Activated CD4-positive, alpha-beta memory T cell treated with anti-CD3 and anti-CD28 coated beads for 36 hours (primary cell): ENCODE results near the gene C1QTNF5. TPM values are rescaled to one million over a fixed set of nuclear protein-coding genes. Genes with fewer than 3 reads are reported as not detected.
A peak's percentile ranks its signal among the peaks of the same experiment; 100 is the strongest.

ENCODE experiments used
- CTCF ChIA-PET: fragments of 350-600 bp; sonication (Branson Sonifier 250); formaldehyde crosslinking; loops from one replicate; lab custom pipeline; 2021; ENCODE audit warnings: antibody characterized with exemption, inconsistent platforms; lab: Charles Lee
- POLR2A ChIA-PET: fragments of 350-600 bp; sonication (Branson Sonifier 250); formaldehyde crosslinking; loops from one replicate; lab custom pipeline; 2021; ENCODE audit warnings: antibody characterized with exemption; lab: Charles Lee
- DNase-seq: peaks from one replicate; pipeline ENCODE4 v3.0.0-alpha.2; 2020
- H3K27ac Mint-ChIP-seq: one replicate; pipeline ENCODE4 v1.8.0; 2021; ENCODE audit warnings: mixed read lengths
- H3K27me3 Mint-ChIP-seq: one replicate; pipeline ENCODE4 v1.8.0; 2021; ENCODE audit warnings: mixed read lengths
- H3K36me3 Mint-ChIP-seq: one replicate; pipeline ENCODE4 v1.8.0; 2021; ENCODE audit warnings: mixed read lengths
- H3K4me1 Mint-ChIP-seq: one replicate; pipeline ENCODE4 v1.8.0; 2021; ENCODE audit warnings: low read depth, mixed read lengths
- H3K4me3 Mint-ChIP-seq: one replicate; pipeline ENCODE4 v1.8.0; 2021; ENCODE audit warnings: mild to moderate bottlenecking, mixed read lengths
- H3K9me3 Mint-ChIP-seq: one replicate; pipeline ENCODE4 v1.8.0; 2021; ENCODE audit warnings: mixed read lengths
- intact Hi-C: fragments of 100-400 bp; cut with micrococcal nuclease; formaldehyde crosslinking; loops from one replicate; pipeline ENCODE4 v1.15.1; 2023
- total RNA-seq, 2 experiments: library from RNA; stranded (reverse); gene quantifications; one replicate each; pipeline ENCODE4 v1.2.3, GENCODE V29; 2021

C1QTNF5 gene
- total RNA-seq, 2 experiments from 2014 or later, result not detected

GRCh38 chr11:119347940-119348605 lies 7.4 kb upstream of the C1QTNF5 start:
- Mint-ChIP-seq H3K36me3 (no peaks in the 10 kb centered on the region), H3K4me3 (no peak overlapping the region), H3K27ac (no peak overlapping the region), H3K9me3 (no peaks in the 10 kb centered on the region), H3K4me1 (peaks cover 5% of the 10 kb centered on the region), H3K27me3 (peaks cover 15% of the 10 kb centered on the region)
- DNase-seq, result no peak
- ChIA-PET CTCF (interaction anchor here (0.6 to 3.0 kb wide), 7 partner anchors 8 to 143 kb away, joined by 3 to 20 read pairs (median 4); partner anchors contain the start of genes C1QTNF5 and USP2), POLR2A (no interaction called here)
- intact Hi-C loops, result no loop called here

GRCh38 chr11:119347242-119347641 lies 6.6 kb upstream of the C1QTNF5 start:
- Mint-ChIP-seq H3K4me1 (peaks cover 5% of the 10 kb centered on the region), H3K36me3 (no peaks in the 10 kb centered on the region), H3K27me3 (peaks cover 15% of the 10 kb centered on the region), H3K27ac (no peak overlapping the region), H3K4me3 (no peak overlapping the region), H3K9me3 (no peaks in the 10 kb centered on the region)
- no peak for DNase-seq
- POLR2A ChIA-PET, result no interaction called here
- CTCF ChIA-PET, result interaction anchor here (1.3 to 3.0 kb wide), 3 partner anchors 9 to 24 kb away, joined by 4 to 20 read pairs (median 17); no protein-coding TSS in a partner anchor
- intact Hi-C loops, result no loop called here

GRCh38 chr11:119346605-119347004 lies 5.9 kb upstream of the C1QTNF5 start, which contains the start of gene MFRP:
Gene MFRP, minus strand, starts transcription at chr11:119346705. Its CDS starts 192 bp downstream, at chr11:119346513.
- CTCF ChIA-PET, result interaction anchor here (2.5 to 3.0 kb wide), 2 partner anchors 8 to 10 kb away, joined by 17 to 20 read pairs; no protein-coding TSS in a partner anchor
- intact Hi-C loops, result no loop called here
- DNase-seq, result no peak
- H3K4me1 Mint-ChIP-seq, result peaks cover 5% of the 10 kb centered on the region
- POLR2A ChIA-PET, result no interaction called here
- peaks cover 16% of the 10 kb centered on the region for H3K27me3 Mint-ChIP-seq
- no peaks in the 10 kb centered on the region for H3K9me3 Mint-ChIP-seq
- no peak within 1 kb of the TSS for H3K4me3 Mint-ChIP-seq
- no peak within 1 kb of the TSS for H3K27ac Mint-ChIP-seq
- H3K36me3 Mint-ChIP-seq, result no peaks in the 10 kb centered on the region

- Mint-ChIP-seq H3K36me3 (no peaks in the 10 kb centered on the region), H3K27ac (no peak overlapping the region), H3K27me3 (peaks cover 20% of the 10 kb centered on the region), H3K4me1 (peaks cover 5% of the 10 kb centered on the region), H3K9me3 (no peaks in the 10 kb centered on the region), H3K4me3 (no peak overlapping the region)
- CTCF ChIA-PET, result interaction anchor here (1.1 to 6.5 kb wide), 2 partner anchors 10 to 16 kb away, joined by 3 to 38 read pairs; no protein-coding TSS in a partner anchor
- POLR2A ChIA-PET, result no interaction called here
- intact Hi-C loops, result no loop called here
- no peak for DNase-seq
Observed at GRCh38 chr11:119345685-119346084, 5.0 kb upstream of the C1QTNF5 start.

- H3K4me1 Mint-ChIP-seq, result peaks cover under 1% of the 10 kb centered on the region
- no peaks in the 10 kb centered on the region for H3K36me3 Mint-ChIP-seq
- H3K4me3 Mint-ChIP-seq, result no peak overlapping the region
- no peak overlapping the region for H3K27ac Mint-ChIP-seq
- ChIA-PET CTCF (interaction anchor here (1.1 to 6.5 kb wide), 3 partner anchors 11 to 131 kb away, joined by 3 to 38 read pairs (median 3); no protein-coding TSS in a partner anchor), POLR2A (interaction anchor here (0.6 kb wide), 1 partner anchor 325 kb away, joined by 3 read pairs; no protein-coding TSS in a partner anchor)
- no peak for DNase-seq
- intact Hi-C loops, result no loop called here
- H3K9me3 Mint-ChIP-seq, result no peaks in the 10 kb centered on the region
- H3K27me3 Mint-ChIP-seq, result peaks cover 21% of the 10 kb centered on the region
Observed at GRCh38 chr11:119344291-119345010, 3.8 kb upstream of the C1QTNF5 start.

- no peak for DNase-seq
- Mint-ChIP-seq H3K4me1 (peaks cover 4% of the 10 kb centered on the region), H3K27ac (no peak overlapping the region), H3K27me3 (peaks cover 28% of the 10 kb centered on the region), H3K4me3 (no peak overlapping the region), H3K36me3 (peaks cover under 1% of the 10 kb centered on the region), H3K9me3 (no peaks in the 10 kb centered on the region)
- POLR2A ChIA-PET, result interaction anchor here (0.5 kb wide), 1 partner anchor 77 kb away, joined by 5 read pairs; no protein-coding TSS in a partner anchor
- intact Hi-C loops, result no loop called here
- CTCF ChIA-PET, result interaction anchor here (0.8 to 6.5 kb wide), 3 partner anchors 12 to 131 kb away, joined by 3 to 38 read pairs (median 3); no protein-coding TSS in a partner anchor
Observed at GRCh38 chr11:119343726-119344125, 3.0 kb upstream of the C1QTNF5 start.

- Mint-ChIP-seq H3K27ac (no peak overlapping the region), H3K27me3 (peaks cover 31% of the 10 kb centered on the region), H3K4me3 (no peak overlapping the region), H3K4me1 (peaks cover 9% of the 10 kb centered on the region), H3K36me3 (peaks cover 2% of the 10 kb centered on the region), H3K9me3 (no peaks in the 10 kb centered on the region)
- ChIA-PET POLR2A (no interaction called here), CTCF (interaction anchor here (0.8 to 6.5 kb wide), 4 partner anchors 13 to 59 kb away, joined by 3 to 38 read pairs (median 3); no protein-coding TSS in a partner anchor)
- intact Hi-C loops, result no loop called here
- DNase-seq, result no peak
Observed at GRCh38 chr11:119342362-119343130, 1.9 kb upstream of the C1QTNF5 start.

- no peak overlapping the region for H3K27ac Mint-ChIP-seq
- H3K4me3 Mint-ChIP-seq, result no peak overlapping the region
Observed at GRCh38 chr11:119342023-119342300, 1.3 kb upstream of the C1QTNF5 start.

GRCh38 chr11:119341222-119342022 lies 739 bp upstream of the C1QTNF5 start:
- ChIA-PET CTCF (interaction anchor here (0.7 to 6.5 kb wide), 8 partner anchors 7 to 133 kb away, joined by 3 to 38 read pairs (median 4); no protein-coding TSS in a partner anchor), POLR2A (no interaction called here)
- no peaks in the 10 kb centered on the region for H3K9me3 Mint-ChIP-seq
- H3K36me3 Mint-ChIP-seq, result peaks cover 3% of the 10 kb centered on the region
- no peak for DNase-seq
- peaks cover 31% of the 10 kb centered on the region for H3K27me3 Mint-ChIP-seq
- H3K4me3 Mint-ChIP-seq, result no peak overlapping the region
- intact Hi-C loops, result no loop called here
- no peak overlapping the region for H3K27ac Mint-ChIP-seq
- H3K4me1 Mint-ChIP-seq, result peaks cover 9% of the 10 kb centered on the region

More at GRCh38 chr11:119342023-119342300, 1.3 kb upstream of the C1QTNF5 start:
- Mint-ChIP-seq H3K4me1 (peaks cover 9% of the 10 kb centered on the region), H3K36me3 (peaks cover 2% of the 10 kb centered on the region), H3K27me3 (peaks cover 31% of the 10 kb centered on the region), H3K9me3 (no peaks in the 10 kb centered on the region)
- no peak for DNase-seq
- CTCF ChIA-PET, result interaction anchor here (0.9 to 6.5 kb wide), 4 partner anchors 14 to 59 kb away, joined by 3 to 38 read pairs (median 4); no protein-coding TSS in a partner anchor
- intact Hi-C loops, result no loop called here
- POLR2A ChIA-PET, result no interaction called here

- intact Hi-C loops, result loop anchor here (5.0 kb wide), 1 partner anchor 272 kb away; the partner anchor contains the start of gene VPS11
- no peaks in the 10 kb centered on the region for H3K9me3 Mint-ChIP-seq
- peaks cover 8% of the 10 kb centered on the region for H3K36me3 Mint-ChIP-seq
- H3K27ac Mint-ChIP-seq, result no peak overlapping the region
- no peak overlapping the region for H3K4me3 Mint-ChIP-seq
- ChIA-PET CTCF (interaction anchor here (0.6 to 6.5 kb wide), 22 partner anchors 8 to 301 kb away, joined by 3 to 139 read pairs (median 5); partner anchors contain the start of gene USP2), POLR2A (no interaction called here)
- peak; percentile 48 for DNase-seq
- H3K4me1 Mint-ChIP-seq, result peaks cover 23% of the 10 kb centered on the region
- H3K27me3 Mint-ChIP-seq, result peaks cover 31% of the 10 kb centered on the region
Observed at GRCh38 chr11:119339589-119340334, 921 bp downstream of the C1QTNF5 start.
